ENCODE data around the gene LRIG1.

GRCh38 chr3:66404197-66404596 lies 96.6 kb downstream of the LRIG1 start:
- TF ChIP-seq, protein P1, sequence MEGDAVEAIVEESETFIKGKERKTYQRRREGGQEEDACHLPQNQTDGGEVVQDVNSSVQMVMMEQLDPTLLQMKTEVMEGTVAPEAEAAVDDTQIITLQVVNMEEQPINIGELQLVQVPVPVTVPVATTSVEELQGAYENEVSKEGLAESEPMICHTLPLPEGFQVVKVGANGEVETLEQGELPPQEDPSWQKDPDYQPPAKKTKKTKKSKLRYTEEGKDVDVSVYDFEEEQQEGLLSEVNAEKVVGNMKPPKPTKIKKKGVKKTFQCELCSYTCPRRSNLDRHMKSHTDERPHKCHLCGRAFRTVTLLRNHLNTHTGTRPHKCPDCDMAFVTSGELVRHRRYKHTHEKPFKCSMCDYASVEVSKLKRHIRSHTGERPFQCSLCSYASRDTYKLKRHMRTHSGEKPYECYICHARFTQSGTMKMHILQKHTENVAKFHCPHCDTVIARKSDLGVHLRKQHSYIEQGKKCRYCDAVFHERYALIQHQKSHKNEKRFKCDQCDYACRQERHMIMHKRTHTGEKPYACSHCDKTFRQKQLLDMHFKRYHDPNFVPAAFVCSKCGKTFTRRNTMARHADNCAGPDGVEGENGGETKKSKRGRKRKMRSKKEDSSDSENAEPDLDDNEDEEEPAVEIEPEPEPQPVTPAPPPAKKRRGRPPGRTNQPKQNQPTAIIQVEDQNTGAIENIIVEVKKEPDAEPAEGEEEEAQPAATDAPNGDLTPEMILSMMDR (IDR thresholded peaks at IDR 0.05; ENCODE audit: insufficient read depth, low read length) = no peak
- TF ChIP-seq POLR2AphosphoS5 (IDR thresholded peaks at IDR 0.05; ENCODE audit: low read depth) (no peak), SPI1 (IDR thresholded peaks at IDR 0.05; ENCODE audit: borderline replicate concordance, low read depth) (no peak), REST (IDR thresholded peaks at IDR 0.05; ENCODE audit: insufficient replicate concordance, low read depth) (no peak), GABPA (IDR thresholded peaks at IDR 0.05; ENCODE audit: low read depth) (no peak)
